HepG2 (cell line): ENCODE results near the gene SMIM1. TPM values are rescaled to one million over a fixed set of nuclear protein-coding genes. Genes with fewer than 3 reads are reported as not detected.

ENCODE experiments used
- PAX8 ChIP-seq: sonication (generic); formaldehyde crosslinking; IDR thresholded peaks from 2 replicates; pipeline ENCODE4 v1.8.0; 2022; ENCODE audit warnings: mild to moderate bottlenecking, missing genetic modification reagents, borderline replicate concordance
- SPEN ChIP-seq: sonication (generic); formaldehyde crosslinking; IDR thresholded peaks from 2 replicates; pipeline ENCODE4 v1.5.1; 2020; ENCODE audit warnings: low read depth, mild to moderate bottlenecking, missing genetic modification reagents
- SRSF1 ChIP-seq: fragments of 200-400 bp; formaldehyde crosslinking; optimal IDR thresholded peaks from 2 replicates; pipeline ENCODE3; 2017; ENCODE audit warnings: mild to moderate bottlenecking, low read depth, low read length, moderate library complexity
- ZBTB42 ChIP-seq: sonication (generic); formaldehyde crosslinking; IDR thresholded peaks from 2 replicates; pipeline ENCODE4 v1.5.0; 2020; ENCODE audit warnings: mild to moderate bottlenecking, missing genetic modification reagents
- ZNF121 ChIP-seq: sonication (generic); formaldehyde crosslinking; IDR thresholded peaks from 2 replicates; pipeline ENCODE4 v1.5.0; 2020; ENCODE audit warnings: mild to moderate bottlenecking, missing genetic modification reagents
- ZNF337 ChIP-seq: sonication (generic); formaldehyde crosslinking; IDR thresholded peaks from 2 replicates; pipeline ENCODE4 v1.5.1; 2020; ENCODE audit warnings: missing genetic modification reagents, low read depth, mild to moderate bottlenecking, borderline replicate concordance
- ZNF407 ChIP-seq: sonication (generic); formaldehyde crosslinking; IDR thresholded peaks from one replicate; pipeline ENCODE4 v1.5.1; 2020; ENCODE audit warnings: mild to moderate bottlenecking, missing genetic modification reagents; ENCODE audit errors: not compliant biosample characterization
- ZNF512B ChIP-seq: sonication (generic); formaldehyde crosslinking; IDR thresholded peaks from 2 replicates; pipeline ENCODE4 v1.5.1; 2020; ENCODE audit warnings: missing genetic modification reagents, mild to moderate bottlenecking, borderline replicate concordance
- polyA plus RNA-seq, 8 experiments: library from polyadenylated mRNA; depleted of rRNA in 3 of 8; stranded (reverse) in 7 of 8; unstranded in 1 of 8; fragments of >200 nt; fragmentation: Illumina TruSeq in 4 of 8; extraction: Trizol in 4 of 8; gene quantifications; 2 replicates each; pipeline versions ENCODE4 v1.2.1 to v1.2.3, GENCODE V29; 2011 to 2016; ENCODE audit warnings: low read depth in 4 of 8, missing spikeins in 1 of 8, mixed read lengths in 1 of 8; ENCODE audit not compliant: insufficient read depth in 1 of 8
- total RNA-seq, 5 experiments: library from RNA; depleted of rRNA; stranded (reverse); fragments of >200 nt; fragmentation: Illumina TruSeq; extraction: Trizol; gene quantifications; 2 replicates each; pipeline ENCODE4 v1.2.3, GENCODE V29; 2016; ENCODE audit warnings: low read depth in 1 of 5
- TF ChIP-seq, protein P1 (sequence below), 2 experiments: sonication (generic) in 1 of 2; formaldehyde crosslinking in 1 of 2; IDR thresholded peaks; 2 replicates each; pipeline versions ENCODE4 v1.5.1 to v1.6.1; 2011 to 2020; ENCODE audit warnings: borderline replicate concordance in 1 of 2, low read depth in 1 of 2, low read length in 1 of 2, mild to moderate bottlenecking in 1 of 2, missing genetic modification reagents in 1 of 2, moderate library complexity in 1 of 2

The SMIM1 gene
- total and polyA plus RNA-seq, 2 of the 13 experiments (the other 11 are each of a cell fraction or from before 2014, with no cell fraction given), result 12.4 to 56.3 TPM

DNA sequence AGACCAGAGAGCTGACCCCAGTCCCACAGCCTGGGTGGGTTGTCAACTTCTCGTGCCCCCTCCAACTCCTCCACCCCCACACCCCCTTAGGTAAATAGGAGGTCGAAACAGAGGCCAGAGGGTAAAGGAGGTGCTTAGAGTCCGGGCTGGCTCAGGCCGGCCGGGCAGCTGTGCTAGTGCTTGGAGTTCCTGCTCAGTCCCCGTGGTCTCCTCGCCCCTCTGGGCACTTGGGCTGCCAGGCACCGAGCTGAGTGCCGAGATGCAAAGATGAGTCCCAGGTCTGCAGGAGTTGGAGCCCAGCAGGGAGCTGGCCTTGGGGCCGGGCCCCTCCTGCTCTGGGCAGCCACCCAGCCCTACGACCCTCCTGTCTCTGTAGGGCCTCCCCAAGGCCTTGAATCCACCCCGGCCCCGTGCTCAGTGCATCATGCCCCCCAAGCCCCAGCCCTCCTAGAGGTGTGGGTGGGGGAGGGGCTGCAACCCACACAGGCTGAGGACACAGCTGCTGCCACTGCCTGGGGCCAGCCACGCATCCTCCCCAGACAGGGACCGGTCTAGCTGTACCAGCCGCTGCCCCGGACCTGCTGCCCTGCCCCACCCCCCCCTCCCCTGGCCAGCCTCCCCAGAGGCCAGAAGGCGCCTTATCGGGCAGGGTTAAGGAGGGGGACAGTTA is 1.9 kb downstream of the SMIM1 start (continued):
- TF ChIP-seq ZNF407 (CRISPR knock-in tag), result no peak
- no peak for TF ChIP-seq ZNF337
- TF ChIP-seq SRSF1, result peak; percentile 66
- peak; percentile 31; the same call in 1 of the 2 replicates for TF ChIP-seq SPEN (CRISPR knock-in tag)
- TF ChIP-seq, protein P1, sequence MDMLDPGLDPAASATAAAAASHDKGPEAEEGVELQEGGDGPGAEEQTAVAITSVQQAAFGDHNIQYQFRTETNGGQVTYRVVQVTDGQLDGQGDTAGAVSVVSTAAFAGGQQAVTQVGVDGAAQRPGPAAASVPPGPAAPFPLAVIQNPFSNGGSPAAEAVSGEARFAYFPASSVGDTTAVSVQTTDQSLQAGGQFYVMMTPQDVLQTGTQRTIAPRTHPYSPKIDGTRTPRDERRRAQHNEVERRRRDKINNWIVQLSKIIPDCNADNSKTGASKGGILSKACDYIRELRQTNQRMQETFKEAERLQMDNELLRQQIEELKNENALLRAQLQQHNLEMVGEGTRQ (IDR thresholded peaks at IDR 0.05; ENCODE audit: low read depth, low read length), result no peak
- TF ChIP-seq, protein P1 (CRISPR knock-in tag; IDR thresholded peaks at IDR 0.05; ENCODE audit: borderline replicate concordance), result no peak
- TF ChIP-seq ZNF512B (CRISPR knock-in tag), result peak; percentile 82; the same call in 1 of the 2 replicates
- no peak for TF ChIP-seq PAX8 (CRISPR knock-in tag)
- TF ChIP-seq ZNF121 (CRISPR knock-in tag), result no peak
- TF ChIP-seq ZBTB42, result no peak
